ENCODE data around the gene PIERCE2.
"Not testable (repeated sequence)": the region's sequence is repeated elsewhere in the genome, so short reads cannot be mapped to it uniquely, and the experiment has no call there.

PIERCE2 gene

GRCh38 chr15:55408012-55408928 lies at the start of gene PIERCE2, which contains the start of gene CCPG1:
PIERCE2 (plus strand) TSS chr15:55408495; CDS start chr15:55408769, 274 bp downstream.
CCPG1 (minus strand) TSS chr15:55408359; CDS start chr15:55389424, 18,935 bp downstream.
- peak; percentile 94 to 96 (median 96) for DNase-seq

DNA sequence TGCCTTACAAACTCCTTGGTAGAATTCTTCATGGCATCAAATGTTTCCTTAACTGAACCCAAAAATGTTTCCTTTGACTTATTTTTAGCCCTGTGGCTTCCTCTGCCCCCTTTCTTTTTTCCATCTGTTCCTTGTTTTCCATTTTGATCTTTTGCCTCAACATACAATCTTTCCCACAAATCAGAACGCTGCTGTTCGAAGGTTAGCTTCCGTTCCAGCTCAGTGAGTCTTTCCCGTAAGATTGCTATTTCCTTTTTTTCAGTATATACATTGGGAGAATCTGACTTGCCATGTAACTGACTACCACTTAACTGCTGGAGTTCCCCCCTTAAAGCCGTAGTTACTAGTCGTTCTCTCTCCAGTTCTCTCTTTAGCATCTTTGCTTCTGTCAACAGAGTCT lies 48.0 kb upstream of the PIERCE2 start:
- peak; percentile 9 to 36 (median 14) for DNase-seq

DNA sequence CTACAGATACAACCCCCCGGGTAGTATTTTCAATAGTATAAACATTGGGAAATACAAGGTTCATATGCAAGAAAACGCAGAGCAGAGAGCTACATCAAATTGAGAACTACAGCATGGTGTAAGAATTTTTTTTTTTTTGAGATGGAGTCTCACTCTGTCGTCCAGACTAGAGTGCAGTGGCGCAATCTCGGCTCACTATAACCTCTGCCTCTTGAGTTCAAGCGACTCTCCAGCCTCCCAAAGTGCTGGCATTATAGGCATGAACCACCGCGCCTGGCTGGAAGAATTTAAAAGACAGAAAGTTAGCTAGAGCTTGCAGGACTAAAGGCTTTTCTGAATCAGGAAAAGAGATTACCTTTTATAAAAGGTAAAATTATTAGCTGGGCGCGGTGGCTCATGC lies 47.2 kb upstream of the PIERCE2 start:
- no peak for DNase-seq

DNA sequence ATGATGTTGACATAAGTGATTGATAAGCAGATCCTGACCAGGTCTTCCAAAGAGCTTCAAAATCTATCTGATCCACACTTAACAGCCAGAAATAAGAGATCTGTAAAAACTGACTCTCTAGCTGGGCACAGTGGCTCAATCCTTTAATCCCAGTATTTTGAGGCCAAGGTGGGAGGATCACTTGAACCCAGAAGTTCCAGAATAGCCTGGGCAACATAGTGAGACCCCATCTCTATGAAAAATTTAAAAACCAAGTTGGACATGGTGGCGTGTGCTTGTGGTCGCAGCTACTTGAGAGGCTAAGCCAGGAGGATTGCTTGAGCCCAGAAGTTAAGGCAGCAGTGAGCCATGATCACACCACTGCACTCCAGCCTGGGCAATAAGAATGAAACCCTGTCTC lies 45.7 kb upstream of the PIERCE2 start:
- no peak for DNase-seq

GRCh38 chr15:55366981-55367380 lies 41.3 kb upstream of the PIERCE2 start:
- DNase-seq: peak; percentile 4 to 42 (median 31)

GRCh38 chr15:55372701-55373440 lies 35.4 kb upstream of the PIERCE2 start:
- DNase-seq: peak in 2 of 3 donors; percentile 6 to 22

DNA sequence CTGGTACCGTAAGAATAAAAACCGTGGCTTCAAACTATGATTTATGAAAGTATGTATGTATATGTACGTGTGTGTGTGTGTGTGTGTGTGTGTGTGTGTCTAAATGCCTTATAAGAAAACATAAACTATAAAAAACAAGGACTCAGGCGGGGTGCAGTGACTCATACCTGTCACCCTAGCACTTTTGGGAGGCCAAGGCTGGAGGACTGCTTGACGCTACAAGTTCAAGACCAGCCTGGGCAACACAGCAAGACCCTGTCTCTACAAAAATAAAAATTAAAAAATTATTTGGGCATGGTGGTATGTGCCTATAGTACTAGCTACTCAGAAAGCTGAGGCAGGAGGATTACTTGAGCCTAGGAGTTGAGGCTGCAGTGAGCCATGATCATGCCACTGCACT lies 29.2 kb upstream of the PIERCE2 start:
- DNase-seq: no peak

DNA sequence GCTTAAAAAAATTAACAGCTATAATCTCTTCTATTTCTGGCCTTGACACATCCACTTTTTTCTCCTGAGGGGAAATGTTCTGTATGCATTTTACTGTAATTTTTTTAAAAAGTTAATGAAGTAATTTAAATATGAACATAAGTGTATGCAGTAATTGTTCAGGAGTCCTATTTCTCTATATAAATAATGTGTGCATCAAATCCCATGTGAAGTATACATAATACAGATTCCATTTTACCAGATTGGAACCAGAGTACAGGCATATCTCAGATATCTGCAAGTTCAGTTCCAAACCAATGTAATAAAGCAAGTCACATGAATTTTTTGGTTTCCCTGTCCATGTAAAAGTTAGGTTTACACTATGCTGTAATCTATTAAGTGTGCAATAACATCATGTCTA lies 26.7 kb upstream of the PIERCE2 start:
- DNase-seq: no peak

DNA sequence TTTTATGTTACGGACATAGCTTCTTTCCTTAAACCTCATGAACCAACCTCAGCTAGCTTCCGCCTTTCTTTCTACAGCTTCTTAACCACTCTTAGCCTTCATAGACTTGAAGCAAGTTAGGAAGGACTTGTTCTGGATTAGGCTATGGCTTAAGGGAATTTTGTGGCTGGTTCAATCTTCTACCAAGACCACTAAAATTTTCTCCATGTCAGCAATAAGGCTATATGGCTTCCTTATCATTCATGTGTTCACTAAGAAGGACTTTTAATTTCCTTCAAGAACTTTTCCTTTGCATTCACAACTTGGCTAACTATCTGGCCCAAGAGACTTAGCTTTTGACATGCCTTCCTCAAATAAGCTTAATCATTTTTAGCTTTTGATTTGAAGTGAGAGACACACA lies 24.6 kb upstream of the PIERCE2 start:
- DNase-seq: no peak

GRCh38 chr15:55387027-55387426 lies 21.3 kb upstream of the PIERCE2 start:
- DNase-seq: no peak

- peak in 2 of 3 donors; percentile 24 for DNase-seq
Measured at GRCh38 chr15:55389264-55389607, 19.1 kb upstream of the PIERCE2 start.

- peak; percentile 13 to 48 (median 22) for DNase-seq
Measured at GRCh38 chr15:55394694-55395093, 13.6 kb upstream of the PIERCE2 start.

DNA sequence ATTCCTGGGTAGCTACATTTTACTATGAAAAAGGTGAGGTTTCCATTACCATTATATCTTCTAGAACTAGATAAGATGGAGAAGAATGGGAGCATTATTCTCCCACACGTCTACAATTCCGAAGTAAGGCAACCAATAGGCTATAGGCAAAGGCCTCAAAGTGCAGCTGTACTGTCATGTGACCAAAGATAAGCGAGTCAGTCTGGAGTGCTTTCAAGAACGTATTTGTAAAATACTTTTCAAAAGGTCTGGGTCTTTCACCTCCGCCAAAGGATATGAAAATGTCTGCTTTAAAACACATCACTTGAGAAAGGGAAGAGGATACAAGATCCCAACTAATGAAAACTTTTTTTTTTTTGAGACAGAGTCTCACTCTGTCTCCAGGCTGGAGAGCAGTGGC lies 10.1 kb upstream of the PIERCE2 start:
- no peak for DNase-seq

- not testable (repeated sequence) for DNase-seq
Measured at GRCh38 chr15:55400050-55400449, 8.2 kb upstream of the PIERCE2 start.

- peak in 1 of 3 donors; percentile 4 for DNase-seq
Measured at GRCh38 chr15:55401786-55402246, 6.5 kb upstream of the PIERCE2 start.

- peak in 2 of 3 donors; percentile 10 to 52 for DNase-seq
Measured at GRCh38 chr15:55402707-55403106, 5.6 kb upstream of the PIERCE2 start.

DNA sequence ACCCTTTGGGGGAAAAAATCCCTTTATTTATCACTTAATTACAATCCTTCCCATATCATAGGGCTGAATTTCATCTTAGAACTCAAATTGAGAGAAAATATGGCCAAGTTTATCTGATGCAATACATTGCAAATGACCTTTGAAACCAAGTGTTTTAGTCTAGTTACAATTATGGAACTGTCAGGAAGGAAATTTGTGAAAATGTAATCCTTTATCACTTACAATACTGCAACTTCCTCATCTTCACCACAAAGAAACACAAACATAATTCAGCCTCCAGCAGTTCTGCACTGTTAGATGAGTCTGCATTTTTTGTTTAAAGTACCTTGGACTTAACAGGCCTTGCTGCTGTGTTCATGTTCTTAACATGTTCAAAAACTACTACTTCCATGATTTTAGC lies 4.8 kb upstream of the PIERCE2 start:
- DNase-seq: peak; percentile 31 to 66 (median 60)

DNA sequence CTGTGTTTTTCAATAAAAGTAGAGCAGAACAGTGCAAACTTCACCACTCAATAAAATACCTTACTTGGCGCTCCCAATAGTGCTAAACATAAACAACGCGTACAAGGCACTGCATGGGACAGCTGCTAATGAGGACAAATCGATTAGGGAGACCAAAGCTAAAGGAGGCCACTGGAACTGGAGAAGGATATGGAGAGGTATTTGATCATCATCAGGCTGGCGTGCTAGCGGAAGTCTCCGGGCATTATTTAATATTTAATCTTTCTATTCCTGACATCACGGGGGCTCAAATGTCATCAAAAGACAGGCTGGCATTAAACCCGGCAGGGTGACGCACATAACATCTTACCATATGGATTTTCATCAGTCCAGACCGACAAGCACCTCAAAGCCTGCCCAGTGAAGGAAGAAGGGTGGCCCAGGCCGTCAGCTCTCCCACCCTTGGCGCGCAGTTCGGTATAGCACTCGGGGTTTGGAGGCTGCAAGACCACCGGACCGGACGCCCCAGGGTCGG lies 740 bp upstream of the PIERCE2 start:
- peak in 2 of 3 donors; percentile 42 to 48 for DNase-seq

DNA sequence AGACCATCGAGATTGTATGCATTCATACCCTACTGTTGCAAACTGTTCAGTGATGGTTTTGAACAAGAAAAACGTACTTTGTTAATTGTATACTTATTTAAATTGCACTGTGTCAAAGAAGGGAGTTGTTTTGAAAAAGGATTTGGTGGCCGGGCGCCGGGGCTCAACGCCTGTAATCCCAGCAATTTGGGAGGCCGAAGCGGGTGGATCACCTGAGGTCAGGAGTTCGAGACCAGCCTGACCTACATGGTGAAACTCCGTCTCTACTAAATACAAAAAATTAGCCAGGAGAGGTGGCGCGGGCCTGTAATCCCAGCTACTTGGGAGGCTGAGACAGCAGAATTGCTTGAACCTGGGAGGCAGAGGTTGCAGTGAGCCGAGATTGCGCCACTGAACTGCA lies 681 bp downstream of the PIERCE2 start:
- not testable (repeated sequence) for DNase-seq

GRCh38 chr15:55417678-55418077 lies 9.4 kb downstream of the PIERCE2 start:
- DNase-seq: not testable (repeated sequence)

DNA sequence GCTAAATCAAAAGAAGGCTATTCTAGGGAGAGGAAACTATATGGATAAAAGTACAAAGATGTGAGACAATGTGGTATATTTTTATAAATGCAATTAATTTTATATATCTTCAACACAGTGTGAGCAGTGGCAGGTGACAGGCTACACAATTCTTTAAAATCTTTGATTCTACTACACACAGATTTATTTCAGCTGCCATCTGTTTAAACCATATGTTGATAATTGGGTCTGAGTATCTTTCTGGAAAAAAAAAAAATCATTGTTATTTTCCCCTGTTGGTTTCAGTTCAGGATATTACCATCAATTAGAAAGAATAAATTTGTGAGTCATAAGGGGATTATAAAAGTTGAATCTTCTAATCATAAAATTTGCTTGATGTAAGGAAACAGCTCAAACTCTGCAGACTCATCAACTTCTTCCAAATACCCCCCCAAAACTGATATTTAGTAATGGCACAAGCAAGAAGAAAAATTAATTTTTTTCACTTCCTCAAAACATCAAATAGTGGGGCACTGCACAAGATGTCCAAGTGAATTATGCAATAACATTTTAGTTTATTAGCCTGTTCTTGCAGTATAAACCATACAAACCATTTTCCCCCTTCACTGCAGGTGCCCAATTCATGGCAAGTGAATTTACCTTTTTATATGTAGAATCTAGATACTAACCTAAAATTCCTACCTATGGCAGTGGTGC lies 12.0 kb downstream of the PIERCE2 start:
- DNase-seq: peak in 1 of 3 donors; percentile 20

DNA sequence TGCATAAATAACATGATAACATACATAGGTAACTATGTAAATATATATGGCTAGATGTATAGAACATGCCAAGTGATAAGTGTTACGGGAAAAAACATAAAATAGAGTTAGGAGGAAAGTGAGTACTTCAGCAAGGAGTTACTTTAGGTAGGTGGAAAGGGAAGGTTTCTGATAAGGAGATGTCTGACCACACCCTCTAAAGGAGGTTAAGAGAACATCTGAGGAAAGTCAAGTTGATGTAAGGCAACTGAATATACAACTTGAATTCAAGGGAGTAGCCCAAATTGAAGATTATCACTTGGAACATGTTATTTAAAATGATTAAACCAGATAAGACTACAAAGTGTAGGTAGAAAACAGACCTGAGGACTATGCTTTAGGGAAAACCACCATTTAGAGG lies 13.8 kb downstream of the PIERCE2 start:
- DNase-seq: no peak
